Hepatocyte (in vitro differentiated cells): ENCODE measurements around the gene FAM9A. TPM values are rescaled to one million over a fixed set of nuclear protein-coding genes. Genes with fewer than 3 reads are reported as not detected.

Experiments
- DNase-seq: peaks from one replicate; pipeline ENCODE4 v3.0.0-alpha.2; 2016; ENCODE audit warnings: low spot score
- H2AFZ ChIP-seq: fragments of 200-600 bp; sonication (generic); 2 replicates; pipeline ENCODE4 v1.6.0; 2016; ENCODE audit warnings: antibody characterized with exemption, mild to moderate bottlenecking
- H3K27ac ChIP-seq: fragments of 200-600 bp; sonication (generic); 2 replicates; pipeline ENCODE4 v1.5.1; 2016; ENCODE audit warnings: mild to moderate bottlenecking
- H3K27me3 ChIP-seq: fragments of 200-600 bp; sonication (generic); 2 replicates; pipeline ENCODE4 v1.6.1; 2016
- H3K36me3 ChIP-seq: fragments of 200-600 bp; sonication (generic); replicated peaks from 2 replicates; pipeline ENCODE4 v1.5.1; 2016; ENCODE audit warnings: low read depth; ENCODE audit not compliant: insufficient read depth
- H3K4me1 ChIP-seq: fragments of 200-600 bp; sonication (generic); 2 replicates; pipeline ENCODE4 v1.5.1; 2016; ENCODE audit warnings: mild to moderate bottlenecking, moderate library complexity; ENCODE audit not compliant: insufficient read depth
- H3K4me2 ChIP-seq: fragments of 200-600 bp; sonication (generic); 2 replicates; pipeline ENCODE4 v1.6.0; 2016
- H3K4me3 ChIP-seq: fragments of 200-600 bp; sonication (generic); 2 replicates; pipeline ENCODE4 v1.5.1; 2016; ENCODE audit warnings: mild to moderate bottlenecking
- H3K79me2 ChIP-seq: fragments of 200-600 bp; sonication (generic); 2 replicates; pipeline ENCODE4 v1.6.0; 2017; ENCODE audit warnings: mild to moderate bottlenecking
- H3K9me2 ChIP-seq: fragments of 200-600 bp; sonication (generic); replicated peaks from 2 replicates; pipeline ENCODE4 v1.6.0; 2017; ENCODE audit warnings: mild to moderate bottlenecking; ENCODE audit not compliant: insufficient read depth
- H3K9me3 ChIP-seq: fragments of 200-600 bp; sonication (generic); 2 replicates; pipeline ENCODE4 v1.5.1; 2016; ENCODE audit warnings: low read depth, mild to moderate bottlenecking
- H4K20me1 ChIP-seq: fragments of 200-600 bp; sonication (generic); 2 replicates; pipeline ENCODE4 v1.6.0; 2016; ENCODE audit warnings: mild to moderate bottlenecking; ENCODE audit not compliant: insufficient read depth, poor library complexity, severe bottlenecking
- CTCF ChIP-seq: fragments of 200-600 bp; sonication (generic); IDR thresholded peaks from 2 replicates; pipeline ENCODE4 v1.5.1; 2016; ENCODE audit warnings: antibody characterized with exemption, mild to moderate bottlenecking; ENCODE audit not compliant: poor library complexity
- EZH2 ChIP-seq: fragments of 200-600 bp; sonication (generic); IDR thresholded peaks from 2 replicates; pipeline ENCODE4 v1.6.1; 2016; ENCODE audit warnings: antibody characterized with exemption, mild to moderate bottlenecking, borderline replicate concordance
- EZH2phosphoT487 ChIP-seq: fragments of 200-600 bp; sonication (generic); IDR thresholded peaks from one replicate; pipeline ENCODE4 v1.6.1; 2018; ENCODE audit warnings: antibody characterized with exemption, mild to moderate bottlenecking, low read depth, moderate library complexity; ENCODE audit not compliant: unreplicated experiment, severe bottlenecking
- WGBS: methylation state at CpG from one replicate; pipeline ENCODE4 v1.1.6; 2016; ENCODE audit warnings: low lambda C conversion rate; ENCODE audit errors: missing lambda C conversion rate; 5-methylcytosine and 5-hydroxymethylcytosine counted together
- polyA plus RNA-seq: library from polyadenylated mRNA; unstranded; fragments of >200 nt; fragmentation: Nextera tagmentation; extraction: Ambion mirVana; gene quantifications from 2 replicates; pipeline ENCODE4 v1.2.1, GENCODE V29; 2016
- total RNA-seq: library from RNA; depleted of rRNA; stranded (reverse); fragments of >200 nt; gene quantifications from 2 replicates; pipeline ENCODE4 v1.2.3, GENCODE V29; 2014

The FAM9A gene
- total and polyA plus RNA-seq, 2 experiments from 2014 or later: not detected

- Histone ChIP-seq H3K27ac (no peak overlapping the region), H3K4me2 (no peak overlapping the region), H3K36me3 (no peaks in the 10 kb centered on the region), H4K20me1 (no peaks in the 10 kb centered on the region), H3K9me3 (no peaks in the 10 kb centered on the region), H3K27me3 (no peaks in the 10 kb centered on the region), H3K4me1 (no peaks in the 10 kb centered on the region), H3K79me2 (no peaks in the 10 kb centered on the region), H2AFZ (no peak overlapping the region), H3K9me2 (no peaks in the 10 kb centered on the region), H3K4me3 (no peak overlapping the region)
- no peak for DNase-seq
- WGBS: 43% methylated on average over 2 of the region's 2 CpGs
- no peak for TF ChIP-seq EZH2phosphoT487
- no peak for TF ChIP-seq EZH2
- TF ChIP-seq CTCF: no peak
Observed at GRCh38 chrX:8849458-8849857, 48.3 kb upstream of the FAM9A start.

- TF ChIP-seq EZH2phosphoT487 (no peak), EZH2 (no peak), CTCF (no peak)
- no peak overlapping the region for H3K4me2 ChIP-seq
Observed at GRCh38 chrX:8848911-8849310, 47.7 kb upstream of the FAM9A start.

DNA sequence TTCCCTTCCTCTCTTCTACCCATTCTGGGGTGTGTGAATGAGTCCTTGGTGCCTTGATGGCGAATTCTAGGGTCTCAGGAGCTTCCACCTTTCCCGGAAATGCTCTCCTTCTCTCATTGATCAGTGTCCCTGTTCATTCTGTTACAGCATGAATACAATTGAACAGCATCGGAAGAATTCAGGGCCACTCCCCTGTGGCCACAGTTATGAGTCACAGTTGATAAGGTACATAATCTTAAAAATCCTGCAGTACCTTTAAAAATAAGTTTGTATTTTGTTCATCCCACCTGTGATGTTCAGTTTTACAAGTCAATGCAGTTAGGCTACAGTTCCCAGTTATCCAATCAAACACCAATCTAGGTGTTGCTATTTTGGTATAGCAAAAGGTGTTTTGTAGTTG is 47.3 kb upstream of the FAM9A start:
- no peaks in the 10 kb centered on the region for H3K9me3 ChIP-seq
- H3K9me2 ChIP-seq: no peaks in the 10 kb centered on the region
- no peak overlapping the region for H3K4me2 ChIP-seq
- no peak overlapping the region for H3K27ac ChIP-seq
- DNase-seq: no peak
- H3K4me3 ChIP-seq: no peak overlapping the region
- no peaks in the 10 kb centered on the region for H3K27me3 ChIP-seq
- no peaks in the 10 kb centered on the region for H3K4me1 ChIP-seq
- no peaks in the 10 kb centered on the region for H4K20me1 ChIP-seq
- no peaks in the 10 kb centered on the region for H3K36me3 ChIP-seq
- H2AFZ ChIP-seq: no peak overlapping the region
- WGBS: 66% methylated on average over 3 of the region's 3 CpGs
- no peak for TF ChIP-seq EZH2phosphoT487
- H3K79me2 ChIP-seq: no peaks in the 10 kb centered on the region

More at GRCh38 chrX:8848911-8849310, 47.7 kb upstream of the FAM9A start:
- Histone ChIP-seq H4K20me1 (no peaks in the 10 kb centered on the region), H3K27ac (no peak overlapping the region), H3K9me3 (no peaks in the 10 kb centered on the region), H3K79me2 (no peaks in the 10 kb centered on the region), H3K4me3 (no peak overlapping the region), H3K36me3 (no peaks in the 10 kb centered on the region), H3K27me3 (no peaks in the 10 kb centered on the region), H2AFZ (no peak overlapping the region), H3K9me2 (no peaks in the 10 kb centered on the region), H3K4me1 (no peaks in the 10 kb centered on the region)
- DNase-seq: no peak
- 71% methylated on average over 3 of the region's 3 CpGs for WGBS

DNA sequence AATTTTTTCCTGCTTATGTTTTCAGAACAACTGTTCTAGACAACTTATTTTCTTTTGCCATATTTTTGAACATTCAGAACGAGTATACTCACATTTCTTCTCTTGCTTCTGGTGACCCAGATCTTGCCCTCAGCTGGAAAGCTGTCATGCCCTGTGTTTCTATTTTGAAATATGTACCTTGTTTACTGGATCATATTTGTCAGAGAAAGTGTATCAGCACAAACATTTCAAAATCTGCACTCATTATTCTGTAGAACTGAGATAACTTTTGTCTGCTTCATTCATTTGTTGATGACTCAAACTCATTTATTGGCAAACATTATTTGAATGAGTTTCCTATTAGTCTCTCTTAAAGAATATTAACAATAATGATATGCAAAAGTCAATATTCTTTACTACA is 46.2 kb upstream of the FAM9A start:
- no peaks in the 10 kb centered on the region for H3K79me2 ChIP-seq
- no peaks in the 10 kb centered on the region for H3K4me1 ChIP-seq
- H4K20me1 ChIP-seq: no peaks in the 10 kb centered on the region
- no peak overlapping the region for H3K27ac ChIP-seq
- DNase-seq: no peak
- no peaks in the 10 kb centered on the region for H3K9me3 ChIP-seq
- TF ChIP-seq EZH2phosphoT487: no peak
- TF ChIP-seq CTCF: no peak
- no peak for TF ChIP-seq EZH2
- H3K27me3 ChIP-seq: no peaks in the 10 kb centered on the region
- 54% methylated on average over 1 of the region's 1 CpG for WGBS
- H3K4me2 ChIP-seq: no peak overlapping the region
- no peaks in the 10 kb centered on the region for H3K9me2 ChIP-seq
- H2AFZ ChIP-seq: no peak overlapping the region
- no peaks in the 10 kb centered on the region for H3K36me3 ChIP-seq
- H3K4me3 ChIP-seq: no peak overlapping the region
